ENCODE results near the gene OR52A1. TPM values are rescaled to one million over a fixed set of nuclear protein-coding genes. Genes with fewer than 3 reads are reported as not detected.
"Not testable (repeated sequence)": the region's sequence is repeated elsewhere in the genome, so short reads cannot be mapped to it uniquely, and the experiment has no call there.

The OR52A1 gene
- total and polyA plus RNA-seq, 7 donors: not detected

DNA sequence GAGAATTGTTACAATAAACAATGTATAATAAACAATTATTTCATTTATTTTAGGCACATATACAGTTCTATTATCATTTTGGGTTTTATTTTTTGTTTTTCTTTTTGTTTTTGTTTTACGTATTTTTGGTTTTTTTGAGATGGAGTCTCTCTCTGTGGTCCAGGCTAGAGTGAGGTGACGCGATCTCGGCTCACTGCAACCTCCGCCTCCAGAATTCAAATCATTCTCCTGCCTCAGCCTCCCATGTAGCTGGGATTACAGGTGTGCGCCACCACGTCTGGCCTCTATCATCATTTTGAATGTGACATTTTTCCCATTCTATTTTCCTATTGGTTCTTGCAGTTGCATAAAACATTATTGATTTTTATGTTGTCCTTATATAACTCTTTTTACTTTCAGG is 20.4 kb upstream of the OR52A1 start:
- WGBS, 3 donors: 90 to 95% (median 92%) methylated on average over 7 of the region's 7 CpGs
- Histone ChIP-seq H3K27ac (no peak overlapping the region), H3K36me3 (ENCODE audit: insufficient read depth in 1 of 2, low read depth in 1 of 2) (no peaks in the 10 kb centered on the region), H3K4me3 (no peak overlapping the region), H3K9me3 (no peaks in the 10 kb centered on the region), H3K4me1 (no peaks in the 10 kb centered on the region), H3K27me3 (ENCODE audit: insufficient read depth in 3 of 3, low read length in 2 of 3) (peaks cover 0 to 2% (median 0%) of the 10 kb centered on the region in 3 donors)
- DNase-seq (no peak), ATAC-seq (no peak)
- intact Hi-C loops (cut with DNase I): no loop called here
- TF ChIP-seq, protein P1, sequence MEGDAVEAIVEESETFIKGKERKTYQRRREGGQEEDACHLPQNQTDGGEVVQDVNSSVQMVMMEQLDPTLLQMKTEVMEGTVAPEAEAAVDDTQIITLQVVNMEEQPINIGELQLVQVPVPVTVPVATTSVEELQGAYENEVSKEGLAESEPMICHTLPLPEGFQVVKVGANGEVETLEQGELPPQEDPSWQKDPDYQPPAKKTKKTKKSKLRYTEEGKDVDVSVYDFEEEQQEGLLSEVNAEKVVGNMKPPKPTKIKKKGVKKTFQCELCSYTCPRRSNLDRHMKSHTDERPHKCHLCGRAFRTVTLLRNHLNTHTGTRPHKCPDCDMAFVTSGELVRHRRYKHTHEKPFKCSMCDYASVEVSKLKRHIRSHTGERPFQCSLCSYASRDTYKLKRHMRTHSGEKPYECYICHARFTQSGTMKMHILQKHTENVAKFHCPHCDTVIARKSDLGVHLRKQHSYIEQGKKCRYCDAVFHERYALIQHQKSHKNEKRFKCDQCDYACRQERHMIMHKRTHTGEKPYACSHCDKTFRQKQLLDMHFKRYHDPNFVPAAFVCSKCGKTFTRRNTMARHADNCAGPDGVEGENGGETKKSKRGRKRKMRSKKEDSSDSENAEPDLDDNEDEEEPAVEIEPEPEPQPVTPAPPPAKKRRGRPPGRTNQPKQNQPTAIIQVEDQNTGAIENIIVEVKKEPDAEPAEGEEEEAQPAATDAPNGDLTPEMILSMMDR (IDR thresholded peaks at IDR 0.05): no peak

DNA sequence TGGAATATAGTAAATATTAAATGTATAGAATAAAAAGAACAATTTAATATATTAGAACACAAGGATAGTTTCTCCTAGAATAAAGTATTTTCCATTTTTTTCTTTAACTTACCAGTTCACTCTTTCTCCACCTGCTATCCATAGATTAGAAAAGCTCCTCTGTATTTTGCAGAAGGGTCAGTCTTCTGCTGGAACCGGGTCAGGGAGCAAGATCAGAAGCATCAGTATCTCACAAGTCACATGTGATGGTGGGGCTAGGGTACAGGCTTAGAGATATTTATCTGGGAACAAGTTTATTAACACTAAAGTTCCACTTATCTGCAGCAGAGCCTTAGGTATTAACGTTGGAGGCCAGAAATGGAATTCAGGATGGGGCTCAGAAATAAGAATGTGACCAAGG is 17.3 kb upstream of the OR52A1 start:
- WGBS, 3 donors: 62 to 71% (median 63%) methylated on average over 2 of the region's 2 CpGs
- H3K36me3 ChIP-seq (ENCODE audit: insufficient read depth in 1 of 2, low read depth in 1 of 2): no peaks in the 10 kb centered on the region
- TF ChIP-seq, protein P1 (IDR thresholded peaks at IDR 0.05): no peak

DNA sequence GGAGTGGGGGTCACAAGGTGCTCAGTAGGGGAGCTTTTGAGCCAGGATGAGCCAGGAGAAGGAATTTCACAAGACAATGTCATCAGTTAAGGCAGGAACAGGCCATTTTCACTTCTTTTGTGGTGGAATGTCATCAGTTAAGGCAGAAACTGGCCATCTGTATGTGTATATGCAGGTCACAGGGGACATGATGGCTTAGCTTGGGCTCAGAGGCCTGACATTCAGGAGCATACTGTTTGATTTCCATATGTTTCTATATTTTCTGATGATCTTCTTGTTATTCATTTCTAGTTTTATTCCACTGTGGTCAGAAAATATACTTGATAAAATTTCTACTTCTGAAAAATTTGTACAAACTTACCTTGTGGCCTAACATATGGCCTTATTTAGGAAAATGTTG is 11.3 kb upstream of the OR52A1 start:
- ATAC-seq; H3K36me3 ChIP-seq (ENCODE audit: insufficient read depth in 1 of 2, low read depth in 1 of 2); intact Hi-C loops (cut with DNase I): not testable (repeated sequence)

More for the DNA sequence above, 17.3 kb upstream of the OR52A1 start:
- no peak overlapping the region for H3K27ac ChIP-seq
- no peaks in the 10 kb centered on the region for H3K4me1 ChIP-seq
- intact Hi-C loops (cut with DNase I): no loop called here
- no peaks in the 10 kb centered on the region for H3K9me3 ChIP-seq
- H3K27me3 ChIP-seq (ENCODE audit: insufficient read depth in 3 of 3, low read length in 2 of 3): peaks cover 0 to 2% (median 0%) of the 10 kb centered on the region in 3 donors
- DNase-seq: no peak
- ATAC-seq: no peak
- no peak overlapping the region for H3K4me3 ChIP-seq

DNA sequence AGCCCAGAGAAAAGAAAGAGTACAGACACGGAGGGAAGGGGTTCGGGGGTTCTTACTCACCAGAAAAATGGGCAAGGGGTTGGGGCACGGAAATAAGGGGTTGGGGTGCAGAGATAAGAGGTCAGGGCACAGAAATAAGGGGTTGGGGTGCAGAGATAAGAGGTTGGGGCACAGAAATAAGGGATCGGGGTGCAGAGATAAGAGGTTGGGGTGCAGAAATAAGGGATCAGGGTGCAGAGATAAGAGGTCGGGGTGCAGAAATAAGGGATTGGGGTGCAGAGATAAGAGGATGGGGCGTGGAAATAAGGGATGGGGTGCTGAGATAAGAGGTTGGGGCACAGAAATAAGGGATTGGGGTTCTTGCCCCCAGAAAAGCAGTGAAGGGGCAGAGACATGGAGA is 10.2 kb upstream of the OR52A1 start:
- H3K4me3 ChIP-seq; intact Hi-C loops (cut with DNase I); H3K27ac ChIP-seq; H3K36me3 ChIP-seq (ENCODE audit: insufficient read depth in 1 of 2, low read depth in 1 of 2); DNase-seq; H3K27me3 ChIP-seq (ENCODE audit: insufficient read depth in 3 of 3, low read length in 2 of 3); H3K9me3 ChIP-seq; H3K4me1 ChIP-seq; ATAC-seq: not testable (repeated sequence)
- WGBS, 3 donors: 77 to 83% (median 79%) methylated on average over 6 of the region's 6 CpGs

More for the DNA sequence above, 11.3 kb upstream of the OR52A1 start:
- H3K9me3 ChIP-seq; DNase-seq; H3K4me3 ChIP-seq; H3K27me3 ChIP-seq (ENCODE audit: insufficient read depth in 3 of 3, low read length in 2 of 3); H3K4me1 ChIP-seq; H3K27ac ChIP-seq: not testable (repeated sequence)

DNA sequence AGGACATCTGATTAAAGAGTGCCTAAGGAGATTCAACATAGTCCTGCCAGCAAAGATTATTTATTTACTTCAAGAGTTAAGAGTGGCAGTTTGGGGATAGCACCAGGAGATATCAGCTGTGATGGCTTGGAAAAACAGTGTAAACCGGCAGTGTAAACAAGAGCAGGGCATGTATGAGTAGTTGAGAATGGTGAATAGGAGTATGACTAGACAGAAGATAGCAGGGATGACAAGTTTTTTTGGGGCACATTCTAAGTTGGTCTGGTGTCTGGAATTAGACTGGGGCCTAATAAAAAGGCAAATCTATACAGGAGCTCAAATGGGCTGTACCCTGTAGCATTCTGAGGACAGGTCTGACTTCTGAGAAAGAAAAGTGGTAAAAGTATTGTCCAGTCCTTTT is 6.5 kb upstream of the OR52A1 start:
- H3K9me3 ChIP-seq; H3K4me3 ChIP-seq; H3K36me3 ChIP-seq (ENCODE audit: insufficient read depth in 1 of 2, low read depth in 1 of 2); H3K27ac ChIP-seq; DNase-seq; H3K27me3 ChIP-seq (ENCODE audit: insufficient read depth in 3 of 3, low read length in 2 of 3); H3K4me1 ChIP-seq; intact Hi-C loops (cut with DNase I); ATAC-seq: not testable (repeated sequence)
- WGBS, 3 donors: no CpG with 5 or more reads among the region's 1 CpG

DNA sequence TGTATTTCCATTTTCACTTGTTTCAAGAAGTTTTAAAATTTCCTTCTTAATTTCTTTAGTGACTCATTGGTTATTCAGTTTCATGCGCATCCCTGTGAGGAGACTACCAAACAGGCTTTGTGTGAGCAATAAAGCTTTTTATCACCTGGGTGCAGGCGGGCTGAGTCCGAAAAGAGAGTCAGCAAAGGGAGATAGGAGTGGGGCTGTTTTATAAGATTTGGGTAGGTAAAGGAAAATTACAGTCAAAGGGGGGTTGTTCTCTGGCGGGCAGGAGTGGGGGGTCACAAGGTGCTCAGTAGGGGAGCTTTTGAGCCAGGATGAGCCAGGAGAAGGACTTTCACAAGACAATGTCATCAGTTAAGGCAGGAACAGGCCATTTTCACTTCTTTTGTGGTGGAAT is 5.7 kb upstream of the OR52A1 start:
- H3K4me1 ChIP-seq; ATAC-seq; DNase-seq; H3K9me3 ChIP-seq; intact Hi-C loops (cut with DNase I); H3K4me3 ChIP-seq; H3K27ac ChIP-seq; H3K27me3 ChIP-seq (ENCODE audit: insufficient read depth in 3 of 3, low read length in 2 of 3); H3K36me3 ChIP-seq (ENCODE audit: insufficient read depth in 1 of 2, low read depth in 1 of 2): not testable (repeated sequence)
- WGBS, 3 donors: 71 to 81% (median 73%) methylated on average over 4 of the region's 4 CpGs

DNA sequence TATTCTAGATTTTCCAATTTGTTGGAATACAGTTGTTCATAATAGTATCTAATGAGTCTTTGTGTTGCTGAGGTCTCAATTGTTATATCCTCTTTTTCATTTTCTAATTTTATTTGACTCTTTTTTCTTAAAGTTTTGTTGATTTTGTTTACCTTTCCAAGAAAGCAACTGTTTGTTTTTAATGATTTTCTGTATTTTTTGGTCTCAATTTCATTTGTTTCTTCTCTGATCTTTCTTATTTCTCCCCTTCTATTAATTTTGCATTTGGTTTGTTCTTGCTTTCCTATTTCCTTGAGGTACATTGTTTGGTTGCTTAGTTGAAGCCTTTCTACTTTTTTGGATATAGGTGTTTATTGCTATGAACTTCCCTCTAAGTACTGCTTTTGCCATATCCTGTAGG is 5.2 kb upstream of the OR52A1 start:
- no peaks in the 10 kb centered on the region for H3K4me1 ChIP-seq
- H3K27me3 ChIP-seq (ENCODE audit: insufficient read depth in 3 of 3, low read length in 2 of 3): no peaks in the 10 kb centered on the region
- no peak overlapping the region for H3K27ac ChIP-seq
- no peak overlapping the region for H3K4me3 ChIP-seq
- TF ChIP-seq, protein P1 (IDR thresholded peaks at IDR 0.05): no peak
- H3K9me3 ChIP-seq: no peaks in the 10 kb centered on the region
- no peaks in the 10 kb centered on the region for H3K36me3 ChIP-seq (ENCODE audit: insufficient read depth in 1 of 2, low read depth in 1 of 2)
- no peak for DNase-seq
- ATAC-seq: no peak
- intact Hi-C loops (cut with DNase I): no loop called here

Measured in psoas muscle (tissue), 8 donors.